GM06990 (cell line): ENCODE results near the gene GREB1L.

Source experiments
- DNase-seq: peaks from one replicate; pipeline ENCODE4 v3.0.0-alpha.2; 2011; ENCODE audit not compliant: insufficient read length; ENCODE audit errors: extremely low read depth
- H3K27me3 ChIP-seq: replicated peaks from 2 replicates; pipeline ENCODE4 v1.6.0; 2011; ENCODE audit warnings: low read length; ENCODE audit not compliant: control insufficient read depth, insufficient read depth
- H3K36me3 ChIP-seq: 2 replicates; pipeline ENCODE4 v1.5.1; 2011; ENCODE audit warnings: low read length; ENCODE audit not compliant: control insufficient read depth, insufficient read depth
- H3K4me3 ChIP-seq: replicated peaks from 2 replicates; pipeline ENCODE4 v1.5.1; 2011; ENCODE audit warnings: low read depth, mild to moderate bottlenecking, control low read depth, low read length
- TF ChIP-seq, protein P1 (sequence below): IDR thresholded peaks from 2 replicates; pipeline ENCODE4 v1.5.1; 2011; ENCODE audit warnings: low read length, control low read depth, mild to moderate bottlenecking, inconsistent platforms; ENCODE audit not compliant: insufficient read depth, poor library complexity, severe bottlenecking

GREB1L gene

DNA sequence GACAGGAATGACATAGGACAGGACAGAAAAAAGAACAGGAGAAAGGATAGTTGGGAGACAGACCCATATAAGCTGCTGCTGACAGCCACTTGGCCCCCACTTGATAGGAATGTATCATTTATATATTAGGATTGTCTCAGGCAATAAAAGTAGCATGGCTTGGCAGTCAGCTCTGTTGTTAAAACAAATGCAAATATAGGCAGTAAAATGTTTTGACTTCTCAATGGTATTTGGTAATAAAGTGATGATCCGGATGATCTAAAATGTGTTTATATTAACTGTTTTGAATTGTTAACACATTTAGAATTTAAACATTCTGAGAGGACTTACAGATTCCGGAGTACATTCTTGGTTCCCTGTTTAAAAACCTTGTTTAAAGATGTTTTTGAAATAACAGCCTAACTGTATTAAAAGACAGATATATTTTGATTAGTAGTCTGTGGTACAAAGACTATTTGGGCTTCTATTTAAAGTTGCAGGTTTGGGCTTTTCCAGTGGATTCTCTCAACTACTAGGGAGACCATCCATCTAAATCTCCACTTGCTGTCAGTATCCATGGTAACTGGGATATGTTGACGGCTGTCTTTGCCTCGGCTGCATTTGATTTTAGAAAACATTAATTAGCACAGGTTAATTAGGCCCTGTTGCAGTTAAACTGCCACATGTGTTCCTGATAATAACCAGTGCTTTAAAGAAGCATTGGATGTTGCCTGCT, 210.9 kb downstream of the GREB1L start:
- TF ChIP-seq, protein P1, sequence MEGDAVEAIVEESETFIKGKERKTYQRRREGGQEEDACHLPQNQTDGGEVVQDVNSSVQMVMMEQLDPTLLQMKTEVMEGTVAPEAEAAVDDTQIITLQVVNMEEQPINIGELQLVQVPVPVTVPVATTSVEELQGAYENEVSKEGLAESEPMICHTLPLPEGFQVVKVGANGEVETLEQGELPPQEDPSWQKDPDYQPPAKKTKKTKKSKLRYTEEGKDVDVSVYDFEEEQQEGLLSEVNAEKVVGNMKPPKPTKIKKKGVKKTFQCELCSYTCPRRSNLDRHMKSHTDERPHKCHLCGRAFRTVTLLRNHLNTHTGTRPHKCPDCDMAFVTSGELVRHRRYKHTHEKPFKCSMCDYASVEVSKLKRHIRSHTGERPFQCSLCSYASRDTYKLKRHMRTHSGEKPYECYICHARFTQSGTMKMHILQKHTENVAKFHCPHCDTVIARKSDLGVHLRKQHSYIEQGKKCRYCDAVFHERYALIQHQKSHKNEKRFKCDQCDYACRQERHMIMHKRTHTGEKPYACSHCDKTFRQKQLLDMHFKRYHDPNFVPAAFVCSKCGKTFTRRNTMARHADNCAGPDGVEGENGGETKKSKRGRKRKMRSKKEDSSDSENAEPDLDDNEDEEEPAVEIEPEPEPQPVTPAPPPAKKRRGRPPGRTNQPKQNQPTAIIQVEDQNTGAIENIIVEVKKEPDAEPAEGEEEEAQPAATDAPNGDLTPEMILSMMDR: no peak
- Histone ChIP-seq H3K4me3 (no peak overlapping the region), H3K36me3 (no peaks in the 10 kb centered on the region), H3K27me3 (no peaks in the 10 kb centered on the region)
- DNase-seq: no peak

DNA sequence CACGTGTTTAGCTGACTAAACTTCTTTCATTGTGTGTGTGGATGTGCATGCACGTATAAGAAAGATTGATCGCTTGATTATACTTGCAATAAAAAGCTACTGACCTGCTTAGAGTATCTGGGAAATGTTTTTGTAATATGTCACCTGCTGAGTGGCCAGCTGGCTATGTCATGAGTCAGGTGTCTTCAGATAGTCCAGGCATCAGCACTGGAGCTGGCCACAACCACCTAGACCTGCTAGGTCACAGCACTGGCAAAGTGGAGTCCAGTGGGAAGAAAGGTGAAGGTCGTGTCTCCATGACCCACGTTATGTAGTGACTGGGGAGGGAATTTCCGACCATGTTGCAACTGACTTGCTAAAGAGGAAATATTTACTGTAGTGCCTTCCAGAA, 211.5 kb downstream of the GREB1L start:
- DNase-seq: no peak
- TF ChIP-seq, protein P1: no peak
- no peak overlapping the region for H3K4me3 ChIP-seq
- no peaks in the 10 kb centered on the region for H3K36me3 ChIP-seq
- H3K27me3 ChIP-seq: no peaks in the 10 kb centered on the region

DNA sequence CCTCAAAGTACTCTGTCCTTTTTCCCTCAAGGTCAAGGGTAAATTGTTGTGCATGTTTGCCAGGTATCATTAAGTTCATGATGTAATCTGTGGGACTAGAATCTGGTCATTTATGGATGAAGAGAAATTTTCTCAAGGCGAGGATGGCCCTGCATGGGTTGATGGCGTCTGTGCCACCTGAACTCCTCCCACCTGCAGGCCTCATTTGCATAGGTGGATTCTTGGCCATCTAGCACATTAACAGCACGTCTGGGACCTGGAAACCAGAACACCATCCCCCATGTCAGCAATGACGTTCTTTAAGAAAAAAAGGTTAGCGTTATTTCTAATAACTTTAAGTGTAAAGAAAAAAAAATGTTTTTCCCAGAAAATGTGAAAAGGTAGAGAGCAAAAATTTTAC, 212.7 kb downstream of the GREB1L start:
- H3K36me3 ChIP-seq: no peaks in the 10 kb centered on the region
- DNase-seq: no peak
- no peak overlapping the region for H3K4me3 ChIP-seq
- TF ChIP-seq, protein P1: no peak
- no peaks in the 10 kb centered on the region for H3K27me3 ChIP-seq

DNA sequence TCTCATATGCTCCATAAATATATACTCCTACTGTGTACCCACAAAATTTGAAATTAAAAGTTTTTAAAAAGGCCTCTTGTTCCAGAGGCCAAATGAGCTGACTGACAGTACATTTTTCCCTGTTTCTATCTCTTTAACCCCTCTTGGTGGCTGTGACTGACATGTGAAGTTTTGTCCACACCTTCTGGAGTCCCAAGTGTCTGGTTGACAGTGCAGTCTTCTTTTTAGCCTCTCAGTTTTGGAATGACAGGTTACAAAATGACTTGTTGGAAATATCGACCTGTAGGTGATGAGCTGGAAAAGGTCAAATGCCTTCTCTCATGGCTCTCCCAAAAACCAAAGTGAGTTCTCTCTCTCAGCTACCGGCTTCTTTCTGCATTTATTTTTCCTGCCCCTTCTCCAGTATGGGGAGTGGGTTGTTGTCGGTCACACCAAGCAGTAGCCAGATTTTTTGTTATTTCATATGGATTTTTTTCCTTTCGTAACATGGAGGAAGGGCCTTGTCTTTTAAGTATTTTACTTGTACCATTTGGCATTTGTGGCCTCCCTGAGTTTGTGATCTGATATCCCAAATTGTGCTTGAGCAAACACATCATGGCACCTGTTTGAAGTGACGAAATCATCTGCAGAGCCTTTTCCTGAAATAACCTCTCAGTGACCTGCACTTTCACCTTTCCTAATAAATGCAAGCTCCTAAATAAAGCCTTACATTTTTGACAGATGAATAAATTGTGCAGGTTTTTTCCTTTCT, 214.6 kb downstream of the GREB1L start:
- Histone ChIP-seq H3K36me3 (no peaks in the 10 kb centered on the region), H3K27me3 (no peaks in the 10 kb centered on the region)
- no peak for DNase-seq

DNA sequence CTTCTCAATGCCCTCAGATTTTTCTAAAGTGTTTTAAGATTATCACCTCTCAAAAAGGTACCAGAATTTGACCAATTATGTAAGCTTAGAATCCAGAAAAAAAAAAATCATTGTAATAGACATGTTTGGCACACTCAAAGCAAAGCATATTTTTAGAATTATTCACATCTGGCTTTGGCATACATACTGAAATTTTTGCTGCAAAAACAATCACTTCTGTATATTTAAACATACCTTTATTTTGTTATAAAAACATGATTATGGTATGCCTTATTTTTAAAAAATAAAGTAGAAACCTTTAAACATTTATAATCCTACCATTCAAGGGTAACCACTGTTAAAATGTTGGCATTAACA, 215.1 kb downstream of the GREB1L start:
- no peak overlapping the region for H3K4me3 ChIP-seq
- H3K36me3 ChIP-seq: no peaks in the 10 kb centered on the region
- H3K27me3 ChIP-seq: no peaks in the 10 kb centered on the region
- DNase-seq: no peak
- TF ChIP-seq, protein P1: no peak

More for the DNA sequence above, 214.6 kb downstream of the GREB1L start:
- TF ChIP-seq, protein P1: no peak
- H3K4me3 ChIP-seq: no peak overlapping the region

DNA sequence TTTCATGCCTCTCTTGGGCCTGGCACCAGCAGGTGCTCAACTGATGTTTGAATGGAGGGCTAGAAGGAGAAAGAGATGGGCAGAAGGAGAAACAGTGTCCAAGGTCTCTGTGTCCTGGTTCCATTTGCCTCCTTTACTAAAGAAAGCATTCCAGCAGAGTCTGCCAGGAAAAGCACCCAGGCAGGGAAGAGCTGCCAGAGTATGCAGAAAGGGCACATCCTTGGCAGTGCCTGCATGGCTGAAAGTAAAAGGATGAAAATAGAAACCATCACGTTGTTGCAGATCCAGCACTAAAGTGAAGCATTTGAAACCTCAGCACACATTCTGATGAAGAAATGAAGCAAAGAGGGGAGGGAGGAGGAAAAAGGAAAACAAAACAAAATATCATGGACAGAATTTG, 216.3 kb downstream of the GREB1L start:
- no peak for DNase-seq
- TF ChIP-seq, protein P1: no peak
- Histone ChIP-seq H3K36me3 (no peaks in the 10 kb centered on the region), H3K27me3 (no peaks in the 10 kb centered on the region), H3K4me3 (no peak overlapping the region)
